HG03432 (cell line): Measurements from ENCODE around the gene MOB1A.

Source experiments
- ATAC-seq: cut with Tn5 transposase; IDR thresholded peaks from one replicate; pipeline ENCODE4 v1.9.1; 2021; ENCODE audit warnings: mild to moderate bottlenecking, moderate library complexity; ENCODE audit not compliant: unreplicated experiment

MOB1A gene

GRCh38 chr2:74109551-74109950, 69.1 kb downstream of the MOB1A start:
- no peak for ATAC-seq

GRCh38 chr2:74107071-74107470, 71.6 kb downstream of the MOB1A start:
- ATAC-seq = no peak

- ATAC-seq = no peak
These were observed 73.3 kb downstream of the MOB1A start for GRCh38 chr2:74105413-74105812.

DNA sequence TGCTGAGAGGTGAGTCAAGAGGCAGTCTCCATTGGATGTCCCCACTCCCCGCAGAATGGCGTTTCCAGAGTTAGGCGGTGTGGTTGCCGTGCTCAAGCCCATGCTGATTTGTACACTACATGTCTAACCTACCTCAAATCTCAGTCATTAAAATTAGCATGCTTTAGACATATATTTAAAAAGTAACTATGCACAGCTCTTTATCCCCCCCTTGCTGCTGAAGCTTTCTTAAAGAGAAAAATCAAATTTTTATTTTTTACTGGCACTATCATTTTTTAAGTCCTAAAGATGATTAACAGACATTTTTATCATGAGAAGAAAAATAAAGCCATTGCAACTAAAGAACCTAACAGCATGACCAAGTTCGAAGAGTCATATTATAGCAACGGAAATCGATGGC, 73.8 kb downstream of the MOB1A start:
- ATAC-seq = no peak

- ATAC-seq = no peak
These were observed 74.9 kb downstream of the MOB1A start for GRCh38 chr2:74103763-74104162.
